Measurements from ENCODE around the gene CD300LD. TPM values are rescaled to one million over a fixed set of nuclear protein-coding genes. Genes with fewer than 3 reads are reported as not detected.

Gene CD300LD
- total RNA-seq, 2 experiments from 2014 or later: not detected

- Mint-ChIP-seq H3K4me1 (ENCODE audit: low read depth) (no peaks in the 10 kb centered on the region), H3K9me3 (no peaks in the 10 kb centered on the region), H3K27me3 (peaks cover 38% of the 10 kb centered on the region), H3K27ac (no peak within 1 kb of the TSS), H3K4me3 (no peak within 1 kb of the TSS), H3K36me3 (ENCODE audit: low read depth) (no peaks in the 10 kb centered on the region)
- Histone ChIP-seq H3K4me1 (ENCODE audit: insufficient read depth, low read length) (peaks cover 11% of the 10 kb centered on the region), H3K27ac (ENCODE audit: low read depth in 1 of 2, low read length in 2 of 2) (no peak within 1 kb of the TSS), H3K9me3 (ENCODE audit: control insufficient read depth in 1 of 2, insufficient read depth in 1 of 2, low read length in 2 of 2) (no peaks in the 10 kb centered on the region), H3K27me3 (ENCODE audit: control insufficient read depth in 1 of 2, insufficient read depth in 2 of 2, low read length in 2 of 2) (peaks cover 8 to 14% of the 10 kb centered on the region in 2 experiments), H3K36me3 (ENCODE audit: insufficient read depth, low read length) (no peaks in the 10 kb centered on the region), H3K4me3 (ENCODE audit: low read length) (no peak within 1 kb of the TSS)
- ATAC-seq (ENCODE audit: poor library complexity): no peak
- peak in 2 of 14 experiments; percentile 11 to 15 for DNase-seq
- no peak for TF ChIP-seq CTCF (IDR thresholded peaks at IDR 0.05)
- intact Hi-C loops (cut with DNase I, micrococcal nuclease): no loop called here
- POLR2A ChIA-PET: no interaction called here
- CTCF ChIA-PET: no interaction called here
These were observed 24.7 kb downstream of the CD300LD start, which contains the start of gene CD300H for GRCh38 chr17:74567397-74567796. CD300H (minus strand) TSS chr17:74567509.

GRCh38 chr17:74566132-74566753, 25.8 kb downstream of the CD300LD start:
- CTCF ChIA-PET: interaction anchor here (0.5 to 1.8 kb wide), 2 partner anchors 9 to 196 kb away, joined by 5 to 10 read pairs; no protein-coding TSS in a partner anchor
- no peak overlapping the region for H3K27ac ChIP-seq (ENCODE audit: low read depth in 1 of 2, low read length in 2 of 2)
- TF ChIP-seq CTCF (IDR thresholded peaks at IDR 0.05): peak; percentile 60
- H3K9me3 Mint-ChIP-seq: no peaks in the 10 kb centered on the region
- H3K9me3 ChIP-seq (ENCODE audit: control insufficient read depth in 1 of 2, insufficient read depth in 1 of 2, low read length in 2 of 2): no peaks in the 10 kb centered on the region
- peak; percentile 39 for ATAC-seq (ENCODE audit: poor library complexity)
- peaks cover 33% of the 10 kb centered on the region for H3K27me3 Mint-ChIP-seq
- intact Hi-C loops (cut with DNase I, micrococcal nuclease): no loop called here
- H3K4me3 ChIP-seq (ENCODE audit: low read length): no peak overlapping the region
- H3K36me3 Mint-ChIP-seq (ENCODE audit: low read depth): no peaks in the 10 kb centered on the region
- H3K27me3 ChIP-seq (ENCODE audit: control insufficient read depth in 1 of 2, insufficient read depth in 2 of 2, low read length in 2 of 2): peaks cover 8 to 14% of the 10 kb centered on the region in 2 experiments
- H3K36me3 ChIP-seq (ENCODE audit: insufficient read depth, low read length): no peaks in the 10 kb centered on the region
- H3K4me1 ChIP-seq (ENCODE audit: insufficient read depth, low read length): peaks cover 11% of the 10 kb centered on the region
- H3K27ac Mint-ChIP-seq: no peak overlapping the region
- H3K4me1 Mint-ChIP-seq (ENCODE audit: low read depth): peaks cover 8% of the 10 kb centered on the region
- no peak overlapping the region for H3K4me3 Mint-ChIP-seq
- POLR2A ChIA-PET: no interaction called here
- DNase-seq: peak in 8 of 14 experiments; percentile 3 to 56 (median 22)

- no peak for ATAC-seq (ENCODE audit: poor library complexity)
- Mint-ChIP-seq H3K36me3 (ENCODE audit: low read depth) (no peaks in the 10 kb centered on the region), H3K4me1 (ENCODE audit: low read depth) (peaks cover 16% of the 10 kb centered on the region)
These were observed 27.0 kb downstream of the CD300LD start for GRCh38 chr17:74565126-74565525.

More at GRCh38 chr17:74565126-74565525, 27.0 kb downstream of the CD300LD start:
- ChIA-PET POLR2A (no interaction called here), CTCF (interaction anchor here (1.8 kb wide), 1 partner anchor 10 kb away, joined by 10 read pairs; no protein-coding TSS in a partner anchor)
- no peak for TF ChIP-seq CTCF (IDR thresholded peaks at IDR 0.05)
- no peak overlapping the region for H3K27ac ChIP-seq (ENCODE audit: low read depth in 1 of 2, low read length in 2 of 2)
- Mint-ChIP-seq H3K27me3 (peaks cover 26% of the 10 kb centered on the region), H3K9me3 (no peaks in the 10 kb centered on the region), H3K4me3 (no peak overlapping the region), H3K27ac (no peak overlapping the region)
- intact Hi-C loops (cut with DNase I, micrococcal nuclease): no loop called here
- peaks cover 8 to 14% of the 10 kb centered on the region in 2 experiments for H3K27me3 ChIP-seq (ENCODE audit: control insufficient read depth in 1 of 2, insufficient read depth in 2 of 2, low read length in 2 of 2)
- peaks cover 11% of the 10 kb centered on the region for H3K4me1 ChIP-seq (ENCODE audit: insufficient read depth, low read length)
- H3K4me3 ChIP-seq (ENCODE audit: low read length): no peak overlapping the region
- no peaks in the 10 kb centered on the region for H3K36me3 ChIP-seq (ENCODE audit: insufficient read depth, low read length)
- DNase-seq: no peak
- no peaks in the 10 kb centered on the region for H3K9me3 ChIP-seq (ENCODE audit: control insufficient read depth in 1 of 2, insufficient read depth in 1 of 2, low read length in 2 of 2)

Data from CD4-positive, alpha-beta T cell (primary cell).